ENCODE results near the gene SLC24A3.

The SLC24A3 gene

GRCh38 chr20:19511931-19512330 is 299.5 kb downstream of the SLC24A3 start:
- DNase-seq, result no peak

- DNase-seq, result no peak
Observed at GRCh38 chr20:19512886-19513677, 300.6 kb downstream of the SLC24A3 start.

- DNase-seq, result no peak
Observed at GRCh38 chr20:19515074-19515473, 302.6 kb downstream of the SLC24A3 start.

- no peak for DNase-seq
Observed at GRCh38 chr20:19519466-19519865, 307.0 kb downstream of the SLC24A3 start.

- no peak for DNase-seq
Observed at GRCh38 chr20:19520261-19520660, 307.8 kb downstream of the SLC24A3 start.

- no peak for DNase-seq
Observed at GRCh38 chr20:19522071-19522801, 309.8 kb downstream of the SLC24A3 start.

GRCh38 chr20:19522836-19523590 is 310.6 kb downstream of the SLC24A3 start:
- no peak for DNase-seq

GRCh38 chr20:19524691-19525090 is 312.2 kb downstream of the SLC24A3 start:
- DNase-seq, result no peak

GRCh38 chr20:19527509-19527908 is 315.1 kb downstream of the SLC24A3 start:
- no peak for DNase-seq

GRCh38 chr20:19528286-19529030 is 316.0 kb downstream of the SLC24A3 start:
- no peak for DNase-seq

- DNase-seq, result no peak
Observed at GRCh38 chr20:19530006-19530405, 317.6 kb downstream of the SLC24A3 start.

- DNase-seq, result no peak
Observed at GRCh38 chr20:19531446-19531845, 319.0 kb downstream of the SLC24A3 start.

GRCh38 chr20:19538556-19538955 is 326.1 kb downstream of the SLC24A3 start:
- no peak for DNase-seq

GRCh38 chr20:19539191-19539590 is 326.7 kb downstream of the SLC24A3 start:
- no peak for DNase-seq

GRCh38 chr20:19540392-19540791 is 327.9 kb downstream of the SLC24A3 start:
- no peak for DNase-seq

- no peak for DNase-seq
Observed at GRCh38 chr20:19543101-19543500, 330.7 kb downstream of the SLC24A3 start.

GRCh38 chr20:19544684-19545083 is 332.2 kb downstream of the SLC24A3 start:
- no peak for DNase-seq

GRCh38 chr20:19546648-19547047 is 334.2 kb downstream of the SLC24A3 start:
- DNase-seq, result no peak

- no peak for DNase-seq
Observed at GRCh38 chr20:19547547-19547946, 335.1 kb downstream of the SLC24A3 start.

GRCh38 chr20:19549896-19550295 is 337.5 kb downstream of the SLC24A3 start:
- no peak for DNase-seq

- peak; percentile 9 for DNase-seq
Observed at GRCh38 chr20:19552221-19553180, 340.1 kb downstream of the SLC24A3 start.

- DNase-seq, result no peak
Observed at GRCh38 chr20:19554666-19555065, 342.2 kb downstream of the SLC24A3 start.

Measured in HCEC 1CT (cell line).